H1 (cell line): ENCODE data around the gene EXD3. TPM values are rescaled to one million over a fixed set of nuclear protein-coding genes. Genes with fewer than 3 reads are reported as not detected.
A peak's percentile ranks its signal among the peaks of the same experiment; 100 is the strongest.

Experiments used
- CHD7 ChIP-seq: fragments of 300-600 bp; sonication (generic); IDR thresholded peaks from 2 replicates; pipeline ENCODE4 v1.7.1; 2012; ENCODE audit warnings: low read length, moderate library complexity, mild to moderate bottlenecking, inconsistent platforms; ENCODE audit not compliant: insufficient replicate concordance
- CREB1 ChIP-seq: IDR thresholded peaks from 2 replicates; pipeline ENCODE4 v1.6.1; 2012; ENCODE audit warnings: inconsistent platforms
- JUN ChIP-seq: IDR thresholded peaks from 2 replicates; pipeline ENCODE4 v1.6.1; 2011; ENCODE audit warnings: low read depth, mild to moderate bottlenecking, improper control_type of control experiment, low read length
- KDM1A ChIP-seq: fragments of 200-600, 300-600 bp; sonication (generic); IDR thresholded peaks from 2 replicates; pipeline ENCODE4 v1.7.1; 2016; ENCODE audit warnings: mild to moderate bottlenecking, low read length, borderline replicate concordance
- KDM4A ChIP-seq: IDR thresholded peaks from one replicate; pipeline ENCODE4 v1.7.1; 2012; ENCODE audit warnings: low read depth, mild to moderate bottlenecking, moderate library complexity, low read length, inconsistent platforms; ENCODE audit not compliant: severe bottlenecking
- PHF8 ChIP-seq: fragments of 200-600 bp; sonication (generic); conservative IDR thresholded peaks from 2 replicates; pipeline ENCODE4 v1.7.1; 2012; ENCODE audit warnings: low read depth, mild to moderate bottlenecking, inconsistent platforms, low read length, moderate library complexity
- TAF1 ChIP-seq: IDR thresholded peaks from 2 replicates; pipeline ENCODE4 v1.6.1; 2011; ENCODE audit warnings: mild to moderate bottlenecking, low read depth, low read length
- polyA plus RNA-seq, 7 experiments: library from polyadenylated mRNA; depleted of rRNA in 3 of 7; stranded (reverse) in 5 of 7; unstranded in 2 of 7; fragments of >200 nt in 5 of 7; fragments of 200-250 nt in 2 of 7; gene quantifications; 1 replicate in 5 of 7; 2 replicates in 1 of 7; 4 replicates in 1 of 7; pipeline versions ENCODE4 v1.2.1 to v1.2.3, GENCODE V29; 2011 to 2013; ENCODE audit warnings: missing spikeins in 2 of 7, mixed read lengths in 2 of 7
- total RNA-seq: library from RNA; stranded (reverse); fragmentation: NEBNext Ultra II Directional; extraction: Animal tissue kit (Norgen Biotek cat#: 25700); gene quantifications from 2 replicates; pipeline ENCODE4 v1.2.1, GENCODE V29; 2021
- TF ChIP-seq, protein P1 (sequence below): IDR thresholded peaks from 2 replicates; pipeline ENCODE4 v1.6.1; 2011; ENCODE audit warnings: low read depth, mild to moderate bottlenecking, low read length; ENCODE audit not compliant: insufficient read depth

Gene EXD3
- total and polyA plus RNA-seq, 2 of the 8 experiments (the other 6 are each of a cell fraction or from before 2014, with no cell fraction given) = 7.2 to 9.4 TPM

- TF ChIP-seq PHF8 (0 out of 2 replicates have a peak, but pooled peaks have one; percentile 28), KDM1A (no peak; the same call in 1 of the 2 replicates), TAF1 (peak; percentile 48; the same call in 1 of the 2 replicates), KDM4A (peak; percentile 23), JUN (no peak), CREB1 (no peak), CHD7 (no peak)
- TF ChIP-seq, protein P1, sequence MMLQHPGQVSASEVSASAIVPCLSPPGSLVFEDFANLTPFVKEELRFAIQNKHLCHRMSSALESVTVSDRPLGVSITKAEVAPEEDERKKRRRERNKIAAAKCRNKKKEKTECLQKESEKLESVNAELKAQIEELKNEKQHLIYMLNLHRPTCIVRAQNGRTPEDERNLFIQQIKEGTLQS = no peak
These were observed 121.6 kb downstream of the EXD3 start (continued) for GRCh38 chr9:137301081-137301947.
